Thymus (tissue), 11 donors: Measurements from ENCODE around the gene SECISBP2L. TPM values are rescaled to one million over a fixed set of nuclear protein-coding genes. Genes with fewer than 3 reads are reported as not detected.

Source experiments
- DNase-seq, 9 donors: peaks; one replicate each; pipeline ENCODE4 v3.0.0-alpha.2; 2013; ENCODE audit warnings: low spot score in 9 of 9, low read depth in 6 of 9, missing footprints in 1 of 9
- H3K27ac ChIP-seq, 2 donors: one replicate each; pipeline ENCODE4 v1.5.1; 2013; ENCODE audit warnings: control low read depth in 1 of 2, low read depth in 1 of 2, low read length in 1 of 2, mild to moderate bottlenecking in 1 of 2, moderate library complexity in 1 of 2
- H3K27me3 ChIP-seq, 2 donors: one replicate each; pipeline ENCODE4 v1.5.1; 2013; ENCODE audit warnings: low read length in 1 of 2; ENCODE audit not compliant: control insufficient read depth in 2 of 2, insufficient read depth in 1 of 2
- H3K36me3 ChIP-seq, 2 donors: one replicate each; pipeline ENCODE4 v1.5.1; 2013; ENCODE audit warnings: low read length in 1 of 2, mild to moderate bottlenecking in 1 of 2, moderate library complexity in 1 of 2; ENCODE audit not compliant: control insufficient read depth in 2 of 2, insufficient read depth in 2 of 2
- H3K4me1 ChIP-seq, 2 donors: one replicate each; pipeline ENCODE4 v1.5.1; 2013; ENCODE audit warnings: low read length in 2 of 2; ENCODE audit not compliant: control insufficient read depth in 2 of 2, insufficient read depth in 2 of 2
- H3K4me3 ChIP-seq, 2 donors: one replicate each; pipeline ENCODE4 v1.5.1; 2013; ENCODE audit warnings: low read length in 2 of 2, control low read depth in 1 of 2, mild to moderate bottlenecking in 1 of 2
- H3K9me3 ChIP-seq, 2 donors: one replicate each; pipeline ENCODE4 v1.5.1; 2013; ENCODE audit warnings: low read length in 1 of 2, mild to moderate bottlenecking in 1 of 2; ENCODE audit not compliant: control insufficient read depth in 2 of 2, insufficient read depth in 1 of 2
- WGBS: extraction: QIAGEN DNeasy Blood & Tissue Kit; methylation state at CpG from one replicate; pipeline ENCODE4 v1.1.7; 2013; 5-methylcytosine and 5-hydroxymethylcytosine counted together
- polyA plus RNA-seq: library from polyadenylated mRNA; stranded (reverse); fragments of 200-250 nt; gene quantifications from one replicate; pipeline ENCODE4 v1.2.3, GENCODE V29; 2013
- total RNA-seq: library from RNA; stranded (reverse); fragments of 120-200 nt; gene quantifications from one replicate; pipeline ENCODE4 v1.2.4, GENCODE V29; 2013
- donor health status: healthy.

SECISBP2L gene
- total and polyA plus RNA-seq, 2 donors: 13.2 to 16.7 TPM

DNA sequence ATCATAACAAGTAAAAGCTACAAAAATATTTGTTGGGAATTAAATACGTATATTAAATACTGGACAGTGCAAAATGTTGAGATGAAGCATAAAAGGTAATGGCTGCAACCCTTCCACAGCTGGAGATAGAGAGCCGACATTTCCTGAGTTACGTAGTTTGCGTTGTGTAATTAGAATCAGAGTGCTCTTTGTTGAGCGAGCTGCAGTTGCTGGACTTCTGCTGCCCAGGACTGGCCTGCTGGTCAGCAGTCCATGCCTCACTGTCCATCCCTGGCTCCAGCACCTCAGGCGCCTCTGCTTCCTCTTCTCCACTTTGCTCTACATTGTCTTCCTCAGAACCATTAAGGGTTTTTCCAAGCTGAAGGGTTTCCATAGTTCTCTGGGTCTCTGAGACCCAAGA is 54.1 kb downstream of the SECISBP2L start:
- over 99% methylated on average over 6 of the region's 6 CpGs for WGBS
- no peak overlapping the region for H3K4me3 ChIP-seq
- H3K27ac ChIP-seq: no peak overlapping the region
- H3K36me3 ChIP-seq: peaks cover 11 to 27% of the 10 kb centered on the region in 2 donors
- DNase-seq: no peak
- no peaks in the 10 kb centered on the region for H3K9me3 ChIP-seq
- H3K4me1 ChIP-seq: no peaks in the 10 kb centered on the region
- no peaks in the 10 kb centered on the region for H3K27me3 ChIP-seq

DNA sequence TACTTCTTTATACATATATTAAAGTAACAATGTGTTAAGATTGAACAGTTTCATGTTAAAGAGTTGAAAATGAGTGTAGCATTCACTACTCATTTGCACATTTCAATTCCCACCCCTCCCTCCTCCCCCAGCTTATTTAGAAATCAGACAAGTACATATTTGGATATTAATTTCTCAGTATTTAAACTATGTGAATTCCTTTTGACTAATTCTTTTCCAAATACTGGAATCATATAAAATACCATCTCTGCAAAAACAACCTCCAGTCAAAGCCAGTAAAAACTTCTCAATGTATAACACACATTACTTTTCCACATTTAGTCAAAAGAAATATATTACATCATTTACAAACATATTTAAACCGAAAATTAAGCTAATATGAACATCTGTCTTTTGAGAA is 57.1 kb downstream of the SECISBP2L start:
- no peaks in the 10 kb centered on the region for H3K4me1 ChIP-seq
- H3K4me3 ChIP-seq: no peak overlapping the region
- no peak overlapping the region for H3K27ac ChIP-seq
- H3K9me3 ChIP-seq: no peaks in the 10 kb centered on the region
- DNase-seq: no peak
- peaks cover 8 to 14% of the 10 kb centered on the region in 2 donors for H3K36me3 ChIP-seq
- no peaks in the 10 kb centered on the region for H3K27me3 ChIP-seq
- 98% methylated on average over 1 of the region's 1 CpG for WGBS

DNA sequence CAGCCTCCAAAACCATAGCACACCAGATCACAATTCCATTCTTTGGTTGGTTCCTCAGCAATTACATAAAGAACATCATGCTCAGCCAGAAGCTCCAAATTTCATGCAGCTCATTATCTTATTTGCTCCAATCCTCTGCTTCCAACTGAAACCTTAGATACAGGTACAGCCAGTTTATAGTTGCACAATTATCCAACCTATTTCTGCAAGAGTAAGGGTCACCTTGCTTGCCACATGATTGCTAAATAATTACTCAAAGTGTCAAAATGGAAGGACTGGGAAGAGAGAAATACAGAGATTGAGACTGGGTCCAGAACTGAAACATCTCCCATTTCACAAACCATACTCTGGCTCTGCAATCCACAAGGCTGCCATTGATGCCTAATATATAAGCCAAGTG is 59.1 kb downstream of the SECISBP2L start:
- no peak for DNase-seq
- Histone ChIP-seq H3K27ac (no peak overlapping the region), H3K4me3 (no peak overlapping the region), H3K36me3 (peaks cover 2 to 4% of the 10 kb centered on the region in 2 donors), H3K4me1 (no peaks in the 10 kb centered on the region), H3K27me3 (no peaks in the 10 kb centered on the region), H3K9me3 (no peaks in the 10 kb centered on the region)

DNA sequence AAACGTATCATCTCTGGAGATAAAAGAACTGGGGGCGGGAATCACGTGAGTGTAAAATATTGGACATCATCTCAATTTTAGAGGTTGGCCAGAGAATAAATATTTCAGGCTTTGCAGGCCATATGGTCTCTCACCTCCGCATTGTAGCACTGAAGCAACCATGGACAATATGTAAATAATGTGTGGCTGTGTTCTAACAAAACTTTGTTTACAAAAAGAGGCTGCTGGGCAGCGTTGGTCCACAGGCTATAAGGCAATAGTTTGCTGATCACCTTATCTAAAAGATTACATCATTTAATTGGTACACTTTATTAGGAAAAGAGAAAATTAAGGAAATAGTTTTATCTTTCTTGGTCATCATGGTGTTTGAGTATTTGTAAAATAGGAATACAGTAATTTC is 60.0 kb downstream of the SECISBP2L start:
- no peaks in the 10 kb centered on the region for H3K36me3 ChIP-seq

DNA sequence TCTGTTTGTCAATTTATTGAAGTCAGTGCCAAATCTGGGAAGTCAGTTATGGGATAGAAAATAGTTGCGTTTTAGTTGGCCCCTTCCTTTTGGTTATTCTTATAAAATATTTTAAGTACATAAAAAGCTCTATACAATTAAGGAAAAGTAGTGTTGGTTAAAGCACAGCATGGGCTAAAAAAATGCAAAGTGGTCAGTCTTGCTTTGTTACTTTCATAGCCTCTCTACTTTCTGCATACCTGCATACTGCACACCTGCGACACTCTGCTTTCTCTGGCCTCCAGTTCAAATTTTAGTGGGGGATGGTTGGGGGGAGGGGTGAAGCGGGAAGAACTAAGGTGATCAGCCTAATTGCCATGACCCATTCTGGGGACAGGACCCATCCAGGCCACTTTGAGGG is 60.7 kb downstream of the SECISBP2L start:
- H3K4me1 ChIP-seq: no peaks in the 10 kb centered on the region
- no peaks in the 10 kb centered on the region for H3K36me3 ChIP-seq
- no peaks in the 10 kb centered on the region for H3K27me3 ChIP-seq
- 97% methylated on average over 3 of the region's 3 CpGs for WGBS
- H3K27ac ChIP-seq: no peak overlapping the region
- H3K4me3 ChIP-seq: no peak overlapping the region
- H3K9me3 ChIP-seq: no peaks in the 10 kb centered on the region
- no peak for DNase-seq

More for the DNA sequence above, 60.0 kb downstream of the SECISBP2L start:
- no peak for DNase-seq
- Histone ChIP-seq H3K4me3 (no peak overlapping the region), H3K27me3 (no peaks in the 10 kb centered on the region), H3K4me1 (no peaks in the 10 kb centered on the region), H3K27ac (no peak overlapping the region), H3K9me3 (no peaks in the 10 kb centered on the region)
- WGBS: 96% methylated on average over 5 of the region's 5 CpGs

DNA sequence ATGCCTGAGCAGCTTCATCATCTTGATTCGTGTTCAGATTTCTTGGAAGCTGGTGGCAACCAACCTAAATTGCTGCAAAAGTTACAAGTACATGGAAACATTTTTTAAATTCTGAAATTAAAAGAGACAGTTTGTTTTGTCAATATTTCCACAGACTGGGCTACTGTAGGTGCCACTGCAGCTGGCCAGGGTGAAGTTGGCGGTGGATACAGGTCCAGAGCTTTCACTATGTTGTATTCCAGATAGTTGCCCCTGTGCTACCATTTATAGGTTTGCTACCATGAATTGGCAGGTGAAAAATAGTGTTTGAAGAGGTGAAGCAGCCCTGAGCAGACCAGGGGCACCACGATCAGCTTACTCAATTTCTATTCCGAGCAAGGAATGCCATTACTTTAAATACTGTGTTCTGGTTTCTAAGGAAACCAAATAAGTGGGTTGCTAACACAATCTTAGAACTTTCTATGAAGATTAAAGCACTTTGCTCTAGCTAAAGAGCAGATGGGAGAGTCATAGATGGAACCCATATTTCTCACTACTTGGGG is 61.4 kb downstream of the SECISBP2L start:
- Histone ChIP-seq H3K4me3 (no peak overlapping the region), H3K27ac (no peak overlapping the region), H3K4me1 (no peaks in the 10 kb centered on the region), H3K36me3 (no peaks in the 10 kb centered on the region), H3K27me3 (no peaks in the 10 kb centered on the region), H3K9me3 (no peaks in the 10 kb centered on the region)
- WGBS: 98% methylated on average over 4 of the region's 4 CpGs
- DNase-seq: no peak

DNA sequence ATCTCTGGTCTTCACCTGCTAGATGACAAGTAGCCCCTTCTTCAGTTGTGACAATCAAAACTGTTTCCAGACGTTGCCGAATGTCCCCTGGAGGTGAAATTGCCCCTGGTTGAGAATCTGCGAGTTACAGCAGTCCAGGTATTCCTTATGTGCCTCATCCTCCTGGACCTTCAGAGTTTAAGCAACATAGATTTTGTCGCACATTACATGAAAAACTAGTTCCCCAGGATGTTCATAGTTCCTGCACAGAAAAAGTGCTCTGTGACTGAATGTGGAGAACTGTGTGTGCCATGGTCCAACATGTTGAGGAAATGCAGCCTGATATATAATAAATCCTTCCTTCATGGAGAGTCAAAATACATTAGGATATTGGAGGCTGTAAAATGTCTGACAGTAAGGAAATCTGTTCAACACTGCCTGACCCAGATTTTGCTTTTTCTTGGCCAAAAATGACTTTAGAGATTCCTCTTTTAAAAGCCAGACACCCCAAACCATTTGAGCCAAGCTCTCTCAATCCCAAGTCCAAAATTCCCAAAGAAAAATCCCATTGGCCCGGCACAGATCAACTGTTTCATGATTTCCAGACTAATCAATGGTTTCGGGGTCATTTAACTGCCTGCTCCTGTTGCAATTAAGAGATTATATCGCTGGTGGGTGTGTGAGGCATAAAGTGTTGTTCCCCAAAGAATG is 62.1 kb downstream of the SECISBP2L start:
- H3K27me3 ChIP-seq: no peaks in the 10 kb centered on the region
- H3K27ac ChIP-seq: no peak overlapping the region
- no peaks in the 10 kb centered on the region for H3K9me3 ChIP-seq
- WGBS: 96% methylated on average over 7 of the region's 7 CpGs
- no peaks in the 10 kb centered on the region for H3K36me3 ChIP-seq
- no peak for DNase-seq
- H3K4me1 ChIP-seq: no peaks in the 10 kb centered on the region
- no peak overlapping the region for H3K4me3 ChIP-seq

DNA sequence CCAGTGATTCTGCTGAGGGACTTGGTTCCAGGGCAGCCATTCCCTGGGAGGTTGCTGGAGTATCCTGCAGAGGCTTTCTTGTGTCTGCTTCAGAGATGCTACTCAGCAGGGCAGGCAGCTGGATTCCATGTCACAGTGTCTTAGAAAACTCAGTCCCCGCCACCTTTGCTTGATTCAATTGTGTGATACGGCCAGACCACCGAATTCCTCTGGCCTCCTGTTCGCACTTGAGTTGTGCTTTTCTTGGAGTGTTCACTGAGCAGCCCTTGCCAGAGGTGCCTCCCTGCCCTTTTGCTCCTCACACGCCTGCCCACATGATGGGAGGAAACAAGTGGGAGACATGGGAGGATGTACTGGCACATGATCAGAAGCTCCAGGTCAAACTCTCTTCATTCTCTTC is 62.9 kb downstream of the SECISBP2L start:
- no peak for DNase-seq
- no peaks in the 10 kb centered on the region for H3K36me3 ChIP-seq
- no peaks in the 10 kb centered on the region for H3K27me3 ChIP-seq
- 96% methylated on average over 5 of the region's 5 CpGs for WGBS
- no peak overlapping the region for H3K27ac ChIP-seq
- H3K4me3 ChIP-seq: no peak overlapping the region
- H3K4me1 ChIP-seq: no peaks in the 10 kb centered on the region
- H3K9me3 ChIP-seq: no peaks in the 10 kb centered on the region

DNA sequence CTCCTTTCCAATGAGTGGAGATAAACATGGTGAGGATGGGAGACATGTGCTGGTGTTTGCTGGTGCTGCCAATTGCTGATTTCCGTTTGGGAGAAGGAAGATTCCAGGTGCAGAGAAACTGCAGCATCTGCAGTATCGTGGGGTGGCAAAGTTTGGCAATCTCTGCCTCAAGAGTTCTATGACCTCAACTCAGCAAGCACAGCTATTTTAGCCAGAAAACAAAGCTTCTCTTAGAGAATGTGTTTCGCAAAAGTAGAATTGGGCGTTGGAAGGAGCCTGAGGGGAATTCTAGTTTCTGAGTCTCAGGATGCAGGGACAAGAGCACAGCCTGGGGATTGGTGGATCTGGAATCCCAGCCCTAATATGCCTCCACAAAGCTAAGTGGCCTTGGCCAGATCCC is 64.3 kb downstream of the SECISBP2L start:
- no peaks in the 10 kb centered on the region for H3K27me3 ChIP-seq
- 91% methylated on average over 4 of the region's 4 CpGs for WGBS

More for the DNA sequence above, 64.3 kb downstream of the SECISBP2L start:
- Histone ChIP-seq H3K27ac (no peak overlapping the region), H3K4me3 (no peak overlapping the region), H3K4me1 (no peaks in the 10 kb centered on the region), H3K36me3 (no peaks in the 10 kb centered on the region), H3K9me3 (no peaks in the 10 kb centered on the region)
- no peak for DNase-seq
